ENCODE results near the gene IQSEC3.

Gene IQSEC3

GRCh38 chr12:78981-79380 is 12.4 kb downstream of the IQSEC3 start:
- no peak for TF ChIP-seq CTCF (IDR thresholded peaks at IDR 0.05; ENCODE audit: low read depth, low read length)
- no peak overlapping the region for H3K4me3 ChIP-seq (ENCODE audit: low read depth, low read length)

GRCh38 chr12:80681-81190 is 14.2 kb downstream of the IQSEC3 start:
- TF ChIP-seq CTCF (IDR thresholded peaks at IDR 0.05; ENCODE audit: low read depth, low read length), result no peak
- H3K4me3 ChIP-seq (ENCODE audit: low read depth, low read length), result no peak overlapping the region

- H3K4me3 ChIP-seq (ENCODE audit: low read depth, low read length), result no peak overlapping the region
- TF ChIP-seq CTCF (IDR thresholded peaks at IDR 0.05; ENCODE audit: low read depth, low read length), result no peak
Measured at GRCh38 chr12:82740-83139, 16.2 kb downstream of the IQSEC3 start.

GRCh38 chr12:84056-84455 is 17.5 kb downstream of the IQSEC3 start:
- TF ChIP-seq CTCF (IDR thresholded peaks at IDR 0.05; ENCODE audit: low read depth, low read length), result no peak
- H3K4me3 ChIP-seq (ENCODE audit: low read depth, low read length), result no peak overlapping the region

GRCh38 chr12:85191-85666 is 18.7 kb downstream of the IQSEC3 start:
- no peak overlapping the region for H3K4me3 ChIP-seq (ENCODE audit: low read depth, low read length)
- no peak for TF ChIP-seq CTCF (IDR thresholded peaks at IDR 0.05; ENCODE audit: low read depth, low read length)

GRCh38 chr12:87315-87714 is 20.7 kb downstream of the IQSEC3 start:
- TF ChIP-seq CTCF (IDR thresholded peaks at IDR 0.05; ENCODE audit: low read depth, low read length), result no peak

GRCh38 chr12:87856-88255 is 21.3 kb downstream of the IQSEC3 start:
- H3K4me3 ChIP-seq (ENCODE audit: low read depth, low read length), result no peak overlapping the region
- TF ChIP-seq CTCF (IDR thresholded peaks at IDR 0.05; ENCODE audit: low read depth, low read length), result no peak

More at GRCh38 chr12:87315-87714, 20.7 kb downstream of the IQSEC3 start:
- H3K4me3 ChIP-seq (ENCODE audit: low read depth, low read length), result no peak overlapping the region

Measured in WI38 (cell line).